Psoas muscle (tissue), 8 donors: ENCODE data around the gene IRF2BP1. TPM values are rescaled to one million over a fixed set of nuclear protein-coding genes. Genes with fewer than 3 reads are reported as not detected.
"Not testable (repeated sequence)": the region's sequence is repeated elsewhere in the genome, so short reads cannot be mapped to it uniquely, and the experiment has no call there.

Experiments
- ATAC-seq, 4 donors: fragments of 200-7000 bp; cut with Tn5 transposase; one replicate each; pipeline ENCODE4 v1.9.1; 2020; ENCODE audit warnings: moderate library complexity in 3 of 4, mild to moderate bottlenecking in 2 of 4
- DNase-seq, 2 donors: peaks; one replicate each; pipeline ENCODE4 v3.0.0-alpha.2; 2020
- H3K27ac ChIP-seq: fragments of 200-600 bp; one replicate; pipeline ENCODE4 v1.8.0; 2022
- H3K27me3 ChIP-seq, 3 donors: fragments of 200-600 bp in 1 of 3; one replicate each; pipeline versions ENCODE4 v1.6.1 to v1.8.0; 2013 to 2022; ENCODE audit warnings: low read length in 2 of 3, mild to moderate bottlenecking in 2 of 3, moderate library complexity in 1 of 3; ENCODE audit not compliant: insufficient read depth in 3 of 3
- H3K36me3 ChIP-seq, 2 donors: fragments of 200-600 bp in 1 of 2; one replicate each; pipeline versions ENCODE4 v1.6.1 to v1.8.0; 2013 to 2022; ENCODE audit warnings: low read depth in 1 of 2, mild to moderate bottlenecking in 1 of 2, moderate library complexity in 1 of 2; ENCODE audit not compliant: insufficient read depth in 1 of 2
- H3K4me1 ChIP-seq: fragments of 200-600 bp; one replicate; pipeline ENCODE4 v1.8.0; 2022
- H3K4me3 ChIP-seq: fragments of 200-600 bp; one replicate; pipeline ENCODE4 v1.8.0; 2022; ENCODE audit warnings: mild to moderate bottlenecking
- H3K9me3 ChIP-seq: fragments of 200-600 bp; one replicate; pipeline ENCODE4 v1.8.0; 2022
- CTCF ChIP-seq: fragments of 200-600 bp; IDR thresholded peaks from one replicate; pipeline ENCODE4 v1.8.0; 2022; ENCODE audit warnings: antibody characterized with exemption
- WGBS, 3 donors: extraction: QIAGEN DNeasy Blood & Tissue Kit; methylation state at CpG; one replicate each; pipeline versions ENCODE4 v1.1.6 to v1.1.7; 2013; 5-methylcytosine and 5-hydroxymethylcytosine counted together
- intact Hi-C, 2 donors: fragments of 100-400 bp; cut with DNase I; formaldehyde crosslinking; loops; one replicate each; pipeline versions ENCODE4 v1.11.0 to v1.14.2; 2022
- polyA plus RNA-seq, 3 donors: library from polyadenylated mRNA; stranded (reverse); fragments of 200-250 nt; gene quantifications; one replicate each; pipeline ENCODE4 v1.2.3, GENCODE V29; 2013
- total RNA-seq, 4 donors: library from RNA; stranded (reverse); fragmentation: NEBNext Ultra II Directional in 2 of 4; extraction: Animal tissue kit (Norgen Biotek cat#: 25700) in 2 of 4; gene quantifications; one replicate each; pipeline versions ENCODE4 v1.2.1 to v1.2.4, GENCODE V29; 2021 to 2023
- donor health status: healthy with polysubstance abuse.
- donor health status: DM: no; HTN: no; CAD: no; lungs with moderate emphysema.
- donor health status: Bipolar disorder and iron deficiency.
- donor health status: healthy.
- donor health status: DM: yes; HTN: yes; CAD: no.
- donor health status: DM: no; HTN: no; CAD: no.
- donor health status: DM: no; HTN: no; CAD: no.
- donor health status: DM: yes; HTN: yes; CAD: no.

The IRF2BP1 gene
- total and polyA plus RNA-seq, 7 donors: 12.6 to 25.4 (median 17.6) TPM

- H3K27ac ChIP-seq: peak overlapping the region; percentile 9
- H3K9me3 ChIP-seq: no peaks in the 10 kb centered on the region
- H3K4me1 ChIP-seq: peaks cover 16% of the 10 kb centered on the region
- 53 to 72% (median 60%) methylated on average over 22 of the region's 22 CpGs for WGBS, 3 donors
- no peaks in the 10 kb centered on the region for H3K27me3 ChIP-seq
- peak overlapping the region; percentile 91 for H3K4me3 ChIP-seq
- H3K36me3 ChIP-seq: peaks cover 0 to 42% of the 10 kb centered on the region in 2 donors
- TF ChIP-seq CTCF: no peak
- ATAC-seq: no peak
- DNase-seq: no peak
- intact Hi-C loops: no loop called here
Measured at GRCh38 chr19:45900738-45901431, 14.9 kb upstream of the IRF2BP1 start.

- Histone ChIP-seq H3K4me1 (peaks cover 16% of the 10 kb centered on the region), H3K9me3 (no peaks in the 10 kb centered on the region), H3K27ac (no peak overlapping the region), H3K27me3 (no peaks in the 10 kb centered on the region), H3K4me3 (no peak overlapping the region), H3K36me3 (peaks cover 0 to 50% of the 10 kb centered on the region in 2 donors)
- TF ChIP-seq CTCF: no peak
- intact Hi-C loops: loop anchor here in 1 of 2 donors (1.0 kb wide), 1 partner anchor 47 kb away; no protein-coding TSS in a partner anchor
- no peak for ATAC-seq
- DNase-seq: no peak
- WGBS, 3 donors: 96 to 98% (median 97%) methylated on average over 4 of the region's 4 CpGs
Measured at GRCh38 chr19:45899919-45900589, 14.1 kb upstream of the IRF2BP1 start.

GRCh38 chr19:45899253-45899652, 13.3 kb upstream of the IRF2BP1 start:
- WGBS, 3 donors: 92 to 97% (median 93%) methylated on average over 7 of the region's 7 CpGs
- peaks cover 2 to 58% of the 10 kb centered on the region in 2 donors for H3K36me3 ChIP-seq
- no peak overlapping the region for H3K4me3 ChIP-seq
- intact Hi-C loops: loop anchor here in 1 of 2 donors (1.0 kb wide), 1 partner anchor 48 kb away; no protein-coding TSS in a partner anchor
- H3K9me3 ChIP-seq: no peaks in the 10 kb centered on the region
- peaks cover 16% of the 10 kb centered on the region for H3K4me1 ChIP-seq
- H3K27me3 ChIP-seq: no peaks in the 10 kb centered on the region
- H3K27ac ChIP-seq: no peak overlapping the region
- ATAC-seq (no peak), DNase-seq (no peak)
- TF ChIP-seq CTCF: no peak

GRCh38 chr19:45897261-45897812, 11.4 kb upstream of the IRF2BP1 start:
- 90 to 94% (median 91%) methylated on average over 8 of the region's 8 CpGs for WGBS, 3 donors
- H3K36me3 ChIP-seq: peaks cover 2 to 59% of the 10 kb centered on the region in 2 donors
- ATAC-seq: no peak

GRCh38 chr19:45895983-45896599, 10.2 kb upstream of the IRF2BP1 start:
- H3K4me1 ChIP-seq, H3K27me3 ChIP-seq, H3K27ac ChIP-seq, H3K4me3 ChIP-seq, ATAC-seq, intact Hi-C loops, H3K9me3 ChIP-seq, DNase-seq: not testable (repeated sequence)
- H3K36me3 ChIP-seq: peaks cover 2 to 66% of the 10 kb centered on the region in 2 donors
- 94 to 96% (median 96%) methylated on average over 12 of the region's 12 CpGs for WGBS, 3 donors

More at GRCh38 chr19:45897261-45897812, 11.4 kb upstream of the IRF2BP1 start:
- Histone ChIP-seq H3K27me3 (no peaks in the 10 kb centered on the region), H3K27ac (no peak overlapping the region), H3K9me3 (no peaks in the 10 kb centered on the region), H3K4me1 (peaks cover 12% of the 10 kb centered on the region), H3K4me3 (no peak overlapping the region)
- DNase-seq: no peak
- no peak for TF ChIP-seq CTCF
- intact Hi-C loops: no loop called here
